ENCODE measurements around the gene ZCCHC3.

GRCh38 chr20:301886-302848 lies 4.8 kb downstream of the ZCCHC3 start:
- no peak for TF ChIP-seq POLR2AphosphoS5 (IDR thresholded peaks at IDR 0.05; ENCODE audit: low read depth, low read length)
- no peak for TF ChIP-seq POLR2A (IDR thresholded peaks at IDR 0.05; ENCODE audit: low read depth, low read length)
- no peak for TF ChIP-seq TAF1 (IDR thresholded peaks at IDR 0.05; ENCODE audit: low read depth, low read length)
- TF ChIP-seq SPI1 (IDR thresholded peaks at IDR 0.05; ENCODE audit: low read depth, low read length): no peak
- no peak for TF ChIP-seq POU2F2 (IDR thresholded peaks at IDR 0.05; ENCODE audit: low read depth, low read length)
- no peak for TF ChIP-seq PAX5 (IDR thresholded peaks at IDR 0.05; ENCODE audit: insufficient read depth, low read length, severe bottlenecking)

All from GM12891 (cell line).